Activated T-helper 2 cell treated with anti-CD3 and anti-CD28 coated beads, Interferon-gamma antibody, Interleukin-2, Interleukin-4, amounts not matched to agents 10 μg/mL and 5 μg/mL and 100 μg/mL, durations not matched to agents 14 hours and 24 hours and 36 hours (primary cell): ENCODE results near the gene TPRN. TPM values are rescaled to one million over a fixed set of nuclear protein-coding genes. Genes with fewer than 3 reads are reported as not detected.

Experiments used
- DNase-seq: peaks from one replicate; pipeline ENCODE4 v3.0.0; 2021; ENCODE audit warnings: low spot score
- H3K27ac Mint-ChIP-seq: one replicate; pipeline ENCODE4 v1.8.0; 2021; ENCODE audit warnings: mixed read lengths
- H3K27me3 Mint-ChIP-seq: one replicate; pipeline ENCODE4 v1.8.0; 2021; ENCODE audit warnings: low read depth, mixed read lengths
- H3K36me3 Mint-ChIP-seq: one replicate; pipeline ENCODE4 v1.8.0; 2021; ENCODE audit warnings: low read depth, mixed read lengths
- H3K4me1 Mint-ChIP-seq: one replicate; pipeline ENCODE4 v1.8.0; 2021; ENCODE audit warnings: low read depth, mixed read lengths
- H3K4me3 Mint-ChIP-seq: one replicate; pipeline ENCODE4 v1.8.0; 2021; ENCODE audit warnings: low read depth, mild to moderate bottlenecking, moderate library complexity, mixed read lengths
- H3K9me3 Mint-ChIP-seq: one replicate; pipeline ENCODE4 v1.8.0; 2021; ENCODE audit warnings: mixed read lengths
- intact Hi-C: fragments of 100-400 bp; cut with micrococcal nuclease; formaldehyde crosslinking; loops from one replicate; pipeline ENCODE4 v1.15.1; 2023
- total RNA-seq: library from RNA; stranded (reverse); gene quantifications from 2 replicates; pipeline ENCODE4 v1.2.3, GENCODE V29; 2022

TPRN gene
- total RNA-seq, 1 donor from 2014 or later, result 16.4 TPM

GRCh38 chr9:137156567-137157375, 43.8 kb downstream of the TPRN start:
- peak; percentile 43 for DNase-seq
- H3K4me1 Mint-ChIP-seq, result no peaks in the 10 kb centered on the region
- H3K36me3 Mint-ChIP-seq, result no peaks in the 10 kb centered on the region
- H3K9me3 Mint-ChIP-seq, result no peaks in the 10 kb centered on the region
- H3K27me3 Mint-ChIP-seq, result peaks cover 34% of the 10 kb centered on the region
- H3K27ac Mint-ChIP-seq, result no peak overlapping the region
- peak overlapping the region; percentile 54 for H3K4me3 Mint-ChIP-seq
- intact Hi-C loops, result loop anchor here (5.0 kb wide), 1 partner anchor 109 kb away; the partner anchor contains the start of gene NPDC1

- H3K36me3 Mint-ChIP-seq, result no peaks in the 10 kb centered on the region
- no peak for DNase-seq
- peaks cover 16% of the 10 kb centered on the region for H3K27me3 Mint-ChIP-seq
- intact Hi-C loops, result no loop called here
- H3K4me3 Mint-ChIP-seq, result no peak overlapping the region
- no peaks in the 10 kb centered on the region for H3K9me3 Mint-ChIP-seq
- no peak overlapping the region for H3K27ac Mint-ChIP-seq
- peaks cover 4% of the 10 kb centered on the region for H3K4me1 Mint-ChIP-seq
Measured at GRCh38 chr9:137152844-137153405, 47.6 kb downstream of the TPRN start.

- DNase-seq, result peak; percentile 52
- intact Hi-C loops, result no loop called here
- Mint-ChIP-seq H3K4me1 (peaks cover 4% of the 10 kb centered on the region), H3K4me3 (no peak overlapping the region), H3K27ac (peak overlapping the region; percentile 30), H3K36me3 (no peaks in the 10 kb centered on the region), H3K9me3 (no peaks in the 10 kb centered on the region), H3K27me3 (peaks cover 8% of the 10 kb centered on the region)
Measured at GRCh38 chr9:137150617-137151457, 49.7 kb downstream of the TPRN start.

- intact Hi-C loops, result no loop called here
- no peak for DNase-seq
Measured at GRCh38 chr9:137149942-137150616, 50.5 kb downstream of the TPRN start.

GRCh38 chr9:137149363-137149762, 51.2 kb downstream of the TPRN start:
- peaks cover 2% of the 10 kb centered on the region for H3K27me3 Mint-ChIP-seq
- peaks cover 4% of the 10 kb centered on the region for H3K4me1 Mint-ChIP-seq
- no peaks in the 10 kb centered on the region for H3K9me3 Mint-ChIP-seq
- intact Hi-C loops, result no loop called here
- H3K4me3 Mint-ChIP-seq, result no peak overlapping the region
- no peak for DNase-seq
- H3K27ac Mint-ChIP-seq, result no peak overlapping the region
- H3K36me3 Mint-ChIP-seq, result no peaks in the 10 kb centered on the region

More at GRCh38 chr9:137149942-137150616, 50.5 kb downstream of the TPRN start:
- peaks cover 4% of the 10 kb centered on the region for H3K4me1 Mint-ChIP-seq
- H3K36me3 Mint-ChIP-seq, result no peaks in the 10 kb centered on the region
- H3K9me3 Mint-ChIP-seq, result no peaks in the 10 kb centered on the region
- peaks cover 4% of the 10 kb centered on the region for H3K27me3 Mint-ChIP-seq
- no peak overlapping the region for H3K4me3 Mint-ChIP-seq
- no peak overlapping the region for H3K27ac Mint-ChIP-seq

- Mint-ChIP-seq H3K27me3 (peaks cover 2% of the 10 kb centered on the region), H3K9me3 (no peaks in the 10 kb centered on the region), H3K4me1 (peaks cover 4% of the 10 kb centered on the region), H3K27ac (no peak overlapping the region), H3K36me3 (no peaks in the 10 kb centered on the region), H3K4me3 (no peak overlapping the region)
- intact Hi-C loops, result no loop called here
- DNase-seq, result no peak
Measured at GRCh38 chr9:137148661-137149060, 51.9 kb downstream of the TPRN start.

- Mint-ChIP-seq H3K36me3 (no peaks in the 10 kb centered on the region), H3K27me3 (peaks cover 2% of the 10 kb centered on the region), H3K4me3 (no peak overlapping the region), H3K27ac (no peak overlapping the region), H3K4me1 (peaks cover 4% of the 10 kb centered on the region), H3K9me3 (no peaks in the 10 kb centered on the region)
- DNase-seq, result no peak
- intact Hi-C loops, result no loop called here
Measured at GRCh38 chr9:137148242-137148641, 52.3 kb downstream of the TPRN start.

- Mint-ChIP-seq H3K4me3 (no peak overlapping the region), H3K9me3 (no peaks in the 10 kb centered on the region)
- intact Hi-C loops, result no loop called here
Measured at GRCh38 chr9:137147793-137148160, 52.8 kb downstream of the TPRN start.

GRCh38 chr9:137147091-137147792, 53.3 kb downstream of the TPRN start:
- Mint-ChIP-seq H3K36me3 (no peaks in the 10 kb centered on the region), H3K9me3 (no peaks in the 10 kb centered on the region), H3K27ac (no peak overlapping the region), H3K27me3 (peaks cover 4% of the 10 kb centered on the region), H3K4me3 (no peak overlapping the region), H3K4me1 (peaks cover 4% of the 10 kb centered on the region)
- DNase-seq, result no peak
- intact Hi-C loops, result no loop called here

More at GRCh38 chr9:137147793-137148160, 52.8 kb downstream of the TPRN start:
- Mint-ChIP-seq H3K36me3 (no peaks in the 10 kb centered on the region), H3K27me3 (peaks cover 2% of the 10 kb centered on the region), H3K4me1 (peaks cover 4% of the 10 kb centered on the region), H3K27ac (no peak overlapping the region)
- no peak for DNase-seq

GRCh38 chr9:137146527-137146918, 54.0 kb downstream of the TPRN start:
- H3K4me1 Mint-ChIP-seq, result peaks cover 4% of the 10 kb centered on the region
- H3K9me3 Mint-ChIP-seq, result no peaks in the 10 kb centered on the region
- H3K4me3 Mint-ChIP-seq, result no peak overlapping the region
- H3K27ac Mint-ChIP-seq, result no peak overlapping the region
- H3K36me3 Mint-ChIP-seq, result no peaks in the 10 kb centered on the region
- no peak for DNase-seq
- peaks cover 6% of the 10 kb centered on the region for H3K27me3 Mint-ChIP-seq
- intact Hi-C loops, result no loop called here

GRCh38 chr9:137145731-137146526, 54.6 kb downstream of the TPRN start:
- DNase-seq, result no peak
- no peaks in the 10 kb centered on the region for H3K9me3 Mint-ChIP-seq
- intact Hi-C loops, result no loop called here
- H3K27me3 Mint-ChIP-seq, result peaks cover 6% of the 10 kb centered on the region
- H3K27ac Mint-ChIP-seq, result no peak overlapping the region
- no peaks in the 10 kb centered on the region for H3K36me3 Mint-ChIP-seq
- H3K4me1 Mint-ChIP-seq, result peaks cover under 1% of the 10 kb centered on the region
- no peak overlapping the region for H3K4me3 Mint-ChIP-seq
